A549 (cell line): ENCODE data around the gene DFFB. TPM values are rescaled to one million over a fixed set of nuclear protein-coding genes. Genes with fewer than 3 reads are reported as not detected.

Experiments used
- ATAC-seq, 2 experiments: fragments of 200-7000 bp in 1 of 2; fragments of >200 bp in 1 of 2; cut with Nextera tagmentation in 1 of 2; cut with Tn5 transposase in 1 of 2; 3 replicates each; pipeline versions ENCODE4 v1.8.0 to v1.9.1; 2018 to 2020; ENCODE audit warnings: mild to moderate bottlenecking in 1 of 2, moderate library complexity in 1 of 2
- CTCF ChIA-PET: fragments of 300-600 bp; sonication (Branson Sonifier 250); formaldehyde crosslinking; extraction: SDS; loops from one replicate; lab custom pipeline; 2021; ENCODE audit warnings: antibody characterized with exemption, inconsistent platforms; lab: Yijun Ruan, JAX
- POLR2A ChIA-PET: fragments of 350-600 bp; formaldehyde crosslinking; extraction: SDS; loops from one replicate; lab custom pipeline; 2021; ENCODE audit warnings: antibody characterized with exemption, inconsistent platforms; lab: Yijun Ruan, JAX
- DNase-seq, 2 experiments: peaks; one replicate each; pipeline versions ENCODE4 v3.0.0 to v3.0.0-alpha.2; 2011 to 2016; ENCODE audit warnings: low read depth in 1 of 2, low spot score in 1 of 2
- FAIRE-seq: peaks from 2 replicates; lab custom pipeline; 2011; peaks lifted over from hg19 to GRCh38; lab: Jason Lieb, UNC
- H3K27ac ChIP-seq, 2 experiments: fragments of >200 bp; sonication (Bioruptor Twin); formaldehyde crosslinking; 3 replicates each; pipeline ENCODE4 v1.5.1; 2016 to 2017
- H3K4me1 ChIP-seq: fragments of >200 bp; sonication (Bioruptor Twin); formaldehyde crosslinking; 3 replicates; pipeline ENCODE4 v1.6.1; 2016
- H3K4me2 ChIP-seq: fragments of >200 bp; sonication (Bioruptor Twin); formaldehyde crosslinking; 3 replicates; pipeline ENCODE4 v1.6.1; 2016
- H3K4me3 ChIP-seq: fragments of >200 bp; sonication (Bioruptor Twin); formaldehyde crosslinking; 3 replicates; pipeline ENCODE4 v1.5.1; 2016
- H3K9me3 ChIP-seq: fragments of >200 bp; sonication (Bioruptor Twin); formaldehyde crosslinking; 3 replicates; pipeline ENCODE4 v1.6.1; 2016
- BHLHE40 ChIP-seq: IDR thresholded peaks from 2 replicates; pipeline ENCODE4 v1.6.1; 2012; ENCODE audit warnings: low read depth, low read length, inconsistent platforms
- CHD2 ChIP-seq: fragments of 150-350 bp; IDR thresholded peaks from 2 replicates; pipeline ENCODE4 v1.6.1; 2014; ENCODE audit warnings: low read length; ENCODE audit not compliant: partially characterized antibody
- EHMT2 ChIP-seq: fragments of 200-600 bp; sonication (generic); IDR thresholded peaks from 2 replicates; pipeline ENCODE4 v1.6.1; 2016; ENCODE audit warnings: antibody characterized with exemption, low read depth, mild to moderate bottlenecking, moderate library complexity
- FOXS1 ChIP-seq: fragments of 250-450 bp; sonication (Bioruptor Pico); IDR thresholded peaks from 2 replicates; pipeline ENCODE4 v1.5.0; 2020; ENCODE audit warnings: mild to moderate bottlenecking, moderate library complexity
- GATA3 ChIP-seq: IDR thresholded peaks from 2 replicates; pipeline ENCODE4 v1.6.1; 2012; ENCODE audit warnings: borderline replicate concordance
- HEYL ChIP-seq: fragments of 250-450 bp; sonication (Bioruptor Pico); IDR thresholded peaks from 2 replicates; pipeline ENCODE4 v1.8.0; 2021; ENCODE audit warnings: mild to moderate bottlenecking, moderate library complexity
- HOXB13 ChIP-seq: fragments of 250-450 bp; sonication (Bioruptor Pico); IDR thresholded peaks from 2 replicates; pipeline ENCODE4 v1.5.0; 2020; ENCODE audit warnings: low read depth, mild to moderate bottlenecking, moderate library complexity
- JUN ChIP-seq, 2 experiments: fragments of >200 bp; sonication (Bioruptor Twin); formaldehyde crosslinking; IDR thresholded peaks; 2 replicates in 1 of 2; 3 replicates in 1 of 2; pipeline ENCODE4 v1.6.1; 2016 to 2017
- JUNB ChIP-seq: fragments of >200 bp; sonication (Bioruptor Twin); formaldehyde crosslinking; IDR thresholded peaks from 2 replicates; pipeline ENCODE4 v1.6.1; 2016
- NPAS2 ChIP-seq: fragments of 250-450 bp; sonication (Bioruptor Pico); IDR thresholded peaks from 2 replicates; pipeline ENCODE4 v1.8.0; 2022; ENCODE audit warnings: mild to moderate bottlenecking, moderate library complexity, borderline replicate concordance
- NR3C1 ChIP-seq: fragments of >200 bp; sonication (Bioruptor Twin); formaldehyde crosslinking; IDR thresholded peaks from 3 replicates; pipeline ENCODE4 v1.6.1; 2017
- POLR2A ChIP-seq: IDR thresholded peaks from 2 replicates; pipeline ENCODE4 v1.6.1; 2012; ENCODE audit warnings: mild to moderate bottlenecking, low read length
- SREBF2 ChIP-seq: fragments of 450-650 bp; IDR thresholded peaks from 2 replicates; pipeline ENCODE4 v1.6.1; 2014; ENCODE audit warnings: mild to moderate bottlenecking, moderate library complexity
- TFCP2L1 ChIP-seq: fragments of 250-450 bp; sonication (Bioruptor Pico); IDR thresholded peaks from 2 replicates; pipeline ENCODE4 v1.5.0; 2021; ENCODE audit warnings: mild to moderate bottlenecking
- WGBS: methylation state at CpG from one replicate; pipeline ENCODE4 v1.1.6; 2017; ENCODE audit errors: missing lambda C conversion rate; 5-methylcytosine and 5-hydroxymethylcytosine counted together
- polyA plus RNA-seq, 4 experiments: library from polyadenylated mRNA; depleted of rRNA in 3 of 4; stranded (reverse); fragments of >200 nt; fragmentation: RNase III in 1 of 4; extraction: RNeasy Plus Mini Kit Qiagen cat#74134 plus additional on column Dnase treatment in 1 of 4; gene quantifications; 2 replicates in 3 of 4; 3 replicates in 1 of 4; pipeline ENCODE4 v1.2.3, GENCODE V29; 2011 to 2017
- TF ChIP-seq, protein P1 (sequence below): fragments of 200-600 bp; sonication (generic); IDR thresholded peaks from 2 replicates; pipeline ENCODE4 v1.6.1; 2016; ENCODE audit warnings: antibody characterized with exemption, mild to moderate bottlenecking, moderate library complexity
- TF ChIP-seq, protein P2 (sequence below): IDR thresholded peaks from 2 replicates; pipeline ENCODE4 v1.6.1; 2012; ENCODE audit warnings: low read depth, borderline replicate concordance
- TF ChIP-seq, protein P3 (sequence below): fragments of >200 bp; sonication (Bioruptor Twin); formaldehyde crosslinking; IDR thresholded peaks from 2 replicates; pipeline ENCODE4 v1.6.1; 2016
- TF ChIP-seq, protein P4 (sequence below): IDR thresholded peaks from 2 replicates; pipeline ENCODE4 v1.6.1; 2012
- TF ChIP-seq, protein P5 (sequence below): fragments of 250-450 bp; sonication (Bioruptor Pico); IDR thresholded peaks from 2 replicates; pipeline ENCODE4 v1.5.0; 2020; ENCODE audit warnings: low read depth, mild to moderate bottlenecking, moderate library complexity
- TF ChIP-seq, protein P6 (sequence below): fragments of >200 bp; sonication (Bioruptor Twin); formaldehyde crosslinking; IDR thresholded peaks from 3 replicates; pipeline ENCODE4 v1.5.1; 2016

DFFB gene
- polyA plus RNA-seq, 2 of the 4 experiments (the other 2 are of a cell fraction) = 2.5 to 3.7 TPM

DNA sequence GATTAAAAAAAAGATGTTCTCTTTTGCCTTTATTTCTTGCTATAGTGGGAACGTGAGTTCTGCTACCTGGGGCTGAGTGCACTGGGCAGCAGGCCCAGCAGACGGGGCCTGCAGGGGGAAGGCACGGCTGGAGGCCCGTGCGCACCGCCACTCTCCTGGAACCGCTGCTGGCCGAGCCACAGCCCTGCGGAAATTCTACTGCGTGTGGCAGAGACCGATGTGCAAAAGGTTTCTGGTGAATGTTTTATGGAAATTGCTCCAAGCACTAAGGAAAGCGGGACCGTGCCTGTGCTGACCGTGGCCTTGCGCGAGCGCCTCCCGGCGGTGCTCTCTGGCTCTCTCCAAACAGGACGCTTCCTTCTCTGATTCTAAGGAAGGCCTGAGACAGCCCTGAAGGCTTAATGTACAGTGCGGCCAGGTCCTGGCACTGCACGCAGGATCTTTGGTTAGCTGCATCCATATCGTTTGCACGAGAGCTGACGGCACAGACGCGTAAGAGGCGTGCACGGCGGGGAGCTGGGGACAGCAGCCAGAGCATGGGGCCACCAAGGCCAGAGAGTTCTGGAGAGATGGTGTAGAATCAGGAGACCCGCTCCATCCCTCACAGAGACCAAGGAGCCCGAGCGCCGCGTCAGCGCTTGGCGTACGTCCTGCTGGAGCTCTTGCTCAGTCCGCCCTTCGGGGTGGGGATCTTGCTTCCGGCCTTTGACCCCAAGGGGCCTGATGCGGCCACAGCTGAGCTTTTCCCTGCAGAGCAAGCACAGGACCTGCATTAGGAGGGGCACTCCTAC, 42.3 kb upstream of the DFFB start:
- no peak for ATAC-seq
- Histone ChIP-seq H3K4me2 (no peak overlapping the region), H3K4me1 (no peaks in the 10 kb centered on the region), H3K9me3 (no peaks in the 10 kb centered on the region), H3K4me3 (no peak overlapping the region), H3K27ac (no peak overlapping the region)
- DNase-seq = no peak
- no peak for TF ChIP-seq EHMT2
- TF ChIP-seq, protein P1, sequence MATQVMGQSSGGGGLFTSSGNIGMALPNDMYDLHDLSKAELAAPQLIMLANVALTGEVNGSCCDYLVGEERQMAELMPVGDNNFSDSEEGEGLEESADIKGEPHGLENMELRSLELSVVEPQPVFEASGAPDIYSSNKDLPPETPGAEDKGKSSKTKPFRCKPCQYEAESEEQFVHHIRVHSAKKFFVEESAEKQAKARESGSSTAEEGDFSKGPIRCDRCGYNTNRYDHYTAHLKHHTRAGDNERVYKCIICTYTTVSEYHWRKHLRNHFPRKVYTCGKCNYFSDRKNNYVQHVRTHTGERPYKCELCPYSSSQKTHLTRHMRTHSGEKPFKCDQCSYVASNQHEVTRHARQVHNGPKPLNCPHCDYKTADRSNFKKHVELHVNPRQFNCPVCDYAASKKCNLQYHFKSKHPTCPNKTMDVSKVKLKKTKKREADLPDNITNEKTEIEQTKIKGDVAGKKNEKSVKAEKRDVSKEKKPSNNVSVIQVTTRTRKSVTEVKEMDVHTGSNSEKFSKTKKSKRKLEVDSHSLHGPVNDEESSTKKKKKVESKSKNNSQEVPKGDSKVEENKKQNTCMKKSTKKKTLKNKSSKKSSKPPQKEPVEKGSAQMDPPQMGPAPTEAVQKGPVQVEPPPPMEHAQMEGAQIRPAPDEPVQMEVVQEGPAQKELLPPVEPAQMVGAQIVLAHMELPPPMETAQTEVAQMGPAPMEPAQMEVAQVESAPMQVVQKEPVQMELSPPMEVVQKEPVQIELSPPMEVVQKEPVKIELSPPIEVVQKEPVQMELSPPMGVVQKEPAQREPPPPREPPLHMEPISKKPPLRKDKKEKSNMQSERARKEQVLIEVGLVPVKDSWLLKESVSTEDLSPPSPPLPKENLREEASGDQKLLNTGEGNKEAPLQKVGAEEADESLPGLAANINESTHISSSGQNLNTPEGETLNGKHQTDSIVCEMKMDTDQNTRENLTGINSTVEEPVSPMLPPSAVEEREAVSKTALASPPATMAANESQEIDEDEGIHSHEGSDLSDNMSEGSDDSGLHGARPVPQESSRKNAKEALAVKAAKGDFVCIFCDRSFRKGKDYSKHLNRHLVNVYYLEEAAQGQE = no peak
- TF ChIP-seq, protein P2, sequence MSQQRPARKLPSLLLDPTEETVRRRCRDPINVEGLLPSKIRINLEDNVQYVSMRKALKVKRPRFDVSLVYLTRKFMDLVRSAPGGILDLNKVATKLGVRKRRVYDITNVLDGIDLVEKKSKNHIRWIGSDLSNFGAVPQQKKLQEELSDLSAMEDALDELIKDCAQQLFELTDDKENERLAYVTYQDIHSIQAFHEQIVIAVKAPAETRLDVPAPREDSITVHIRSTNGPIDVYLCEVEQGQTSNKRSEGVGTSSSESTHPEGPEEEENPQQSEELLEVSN = no peak
- no peak for TF ChIP-seq TFCP2L1 (CRISPR knock-in tag)
- TF ChIP-seq, protein P3, sequence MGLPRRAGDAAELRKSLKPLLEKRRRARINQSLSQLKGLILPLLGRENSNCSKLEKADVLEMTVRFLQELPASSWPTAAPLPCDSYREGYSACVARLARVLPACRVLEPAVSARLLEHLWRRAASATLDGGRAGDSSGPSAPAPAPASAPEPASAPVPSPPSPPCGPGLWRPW = no peak
- no peak for TF ChIP-seq CHD2
- no peak for TF ChIP-seq FOXS1 (CRISPR knock-in tag)
- no peak for TF ChIP-seq JUN (IDR thresholded peaks at IDR 0.05)
- TF ChIP-seq, protein P4, sequence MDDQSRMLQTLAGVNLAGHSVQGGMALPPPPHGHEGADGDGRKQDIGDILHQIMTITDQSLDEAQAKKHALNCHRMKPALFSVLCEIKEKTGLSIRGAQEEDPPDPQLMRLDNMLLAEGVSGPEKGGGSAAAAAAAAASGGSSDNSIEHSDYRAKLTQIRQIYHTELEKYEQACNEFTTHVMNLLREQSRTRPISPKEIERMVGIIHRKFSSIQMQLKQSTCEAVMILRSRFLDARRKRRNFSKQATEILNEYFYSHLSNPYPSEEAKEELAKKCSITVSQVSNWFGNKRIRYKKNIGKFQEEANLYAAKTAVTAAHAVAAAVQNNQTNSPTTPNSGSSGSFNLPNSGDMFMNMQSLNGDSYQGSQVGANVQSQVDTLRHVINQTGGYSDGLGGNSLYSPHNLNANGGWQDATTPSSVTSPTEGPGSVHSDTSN = no peak
- TF ChIP-seq, protein P5, sequence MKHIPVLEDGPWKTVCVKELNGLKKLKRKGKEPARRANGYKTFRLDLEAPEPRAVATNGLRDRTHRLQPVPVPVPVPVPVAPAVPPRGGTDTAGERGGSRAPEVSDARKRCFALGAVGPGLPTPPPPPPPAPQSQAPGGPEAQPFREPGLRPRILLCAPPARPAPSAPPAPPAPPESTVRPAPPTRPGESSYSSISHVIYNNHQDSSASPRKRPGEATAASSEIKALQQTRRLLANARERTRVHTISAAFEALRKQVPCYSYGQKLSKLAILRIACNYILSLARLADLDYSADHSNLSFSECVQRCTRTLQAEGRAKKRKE = no peak
- no peak for TF ChIP-seq JUNB
- no peak for TF ChIP-seq NPAS2
- no peak for TF ChIP-seq BHLHE40
- no peak for TF ChIP-seq NR3C1
- TF ChIP-seq GATA3 = no peak
- no peak for TF ChIP-seq SREBF2
- TF ChIP-seq, protein P6, sequence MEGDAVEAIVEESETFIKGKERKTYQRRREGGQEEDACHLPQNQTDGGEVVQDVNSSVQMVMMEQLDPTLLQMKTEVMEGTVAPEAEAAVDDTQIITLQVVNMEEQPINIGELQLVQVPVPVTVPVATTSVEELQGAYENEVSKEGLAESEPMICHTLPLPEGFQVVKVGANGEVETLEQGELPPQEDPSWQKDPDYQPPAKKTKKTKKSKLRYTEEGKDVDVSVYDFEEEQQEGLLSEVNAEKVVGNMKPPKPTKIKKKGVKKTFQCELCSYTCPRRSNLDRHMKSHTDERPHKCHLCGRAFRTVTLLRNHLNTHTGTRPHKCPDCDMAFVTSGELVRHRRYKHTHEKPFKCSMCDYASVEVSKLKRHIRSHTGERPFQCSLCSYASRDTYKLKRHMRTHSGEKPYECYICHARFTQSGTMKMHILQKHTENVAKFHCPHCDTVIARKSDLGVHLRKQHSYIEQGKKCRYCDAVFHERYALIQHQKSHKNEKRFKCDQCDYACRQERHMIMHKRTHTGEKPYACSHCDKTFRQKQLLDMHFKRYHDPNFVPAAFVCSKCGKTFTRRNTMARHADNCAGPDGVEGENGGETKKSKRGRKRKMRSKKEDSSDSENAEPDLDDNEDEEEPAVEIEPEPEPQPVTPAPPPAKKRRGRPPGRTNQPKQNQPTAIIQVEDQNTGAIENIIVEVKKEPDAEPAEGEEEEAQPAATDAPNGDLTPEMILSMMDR = no peak
- no peak for TF ChIP-seq POLR2A
- no peak for TF ChIP-seq HEYL (CRISPR knock-in tag)
- no peak for TF ChIP-seq HOXB13 (CRISPR knock-in tag)
- WGBS = 91% methylated on average over 26 of the region's 42 CpGs
- FAIRE-seq = no peak
- POLR2A ChIA-PET = no interaction called here
- CTCF ChIA-PET = no interaction called here
